GM19463 (cell line): Measurements from ENCODE around the gene PTPRG.

Experiments used
- ATAC-seq: cut with Tn5 transposase; IDR thresholded peaks from one replicate; pipeline ENCODE4 v1.9.1; 2021; ENCODE audit warnings: mild to moderate bottlenecking, moderate library complexity; ENCODE audit not compliant: unreplicated experiment

PTPRG gene

DNA sequence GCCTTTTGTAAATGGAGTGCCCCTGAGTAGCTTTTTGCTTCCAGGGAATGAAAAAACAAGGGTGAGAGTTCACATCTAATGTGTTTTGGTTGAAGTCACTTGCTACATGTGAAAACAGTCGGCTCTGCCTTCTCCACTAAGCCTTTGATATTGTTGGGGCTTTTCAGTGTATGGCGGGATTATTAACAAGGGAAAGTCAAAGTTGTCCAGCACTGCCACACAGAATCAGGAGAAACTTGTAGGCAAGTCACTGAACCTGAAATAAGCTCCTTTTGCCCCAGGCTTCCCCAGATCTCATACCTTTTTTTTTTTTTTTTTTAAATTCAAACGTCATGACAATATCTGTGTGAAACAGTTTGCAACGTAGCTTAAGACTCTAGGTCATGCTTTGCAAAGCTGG is 564.0 kb downstream of the PTPRG start:
- no peak for ATAC-seq

DNA sequence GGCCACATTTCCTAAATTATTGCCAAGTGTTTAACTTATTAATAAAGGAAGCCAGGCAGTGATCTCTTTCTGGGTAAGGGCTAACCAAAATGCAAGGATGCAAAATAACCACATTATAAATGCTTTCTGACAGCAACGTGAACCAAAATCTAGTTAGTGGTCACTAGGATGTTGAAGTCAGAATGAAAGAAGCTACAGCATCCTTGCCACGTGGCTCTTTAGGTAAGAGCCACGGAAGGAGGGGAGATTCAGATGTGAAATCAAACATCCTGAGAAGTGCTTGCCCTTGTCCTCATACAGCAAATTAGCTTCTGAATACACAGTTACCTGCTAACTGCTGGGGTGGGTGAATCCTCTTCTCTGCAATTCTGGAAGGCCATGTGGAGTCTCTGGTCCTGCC is 565.7 kb downstream of the PTPRG start:
- no peak for ATAC-seq

DNA sequence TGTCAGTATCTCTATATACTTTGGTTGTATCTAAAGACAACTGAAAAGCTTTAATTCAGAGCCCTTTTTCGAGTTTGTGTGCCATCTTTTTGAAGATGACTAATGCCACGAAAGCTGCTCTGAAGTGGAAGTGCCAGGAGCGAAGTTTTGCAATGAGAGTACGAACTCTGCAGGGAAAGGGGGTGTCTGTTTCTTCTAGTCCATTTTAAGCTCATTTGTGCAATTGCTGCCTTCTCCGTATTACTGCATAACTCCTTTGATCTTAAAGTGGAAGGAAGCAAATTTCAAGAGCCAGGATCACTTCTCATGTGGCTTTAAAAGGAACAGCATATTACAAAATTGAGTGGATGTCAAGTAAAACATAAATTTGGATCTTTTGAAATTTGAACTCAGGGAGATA is 566.7 kb downstream of the PTPRG start:
- no peak for ATAC-seq

DNA sequence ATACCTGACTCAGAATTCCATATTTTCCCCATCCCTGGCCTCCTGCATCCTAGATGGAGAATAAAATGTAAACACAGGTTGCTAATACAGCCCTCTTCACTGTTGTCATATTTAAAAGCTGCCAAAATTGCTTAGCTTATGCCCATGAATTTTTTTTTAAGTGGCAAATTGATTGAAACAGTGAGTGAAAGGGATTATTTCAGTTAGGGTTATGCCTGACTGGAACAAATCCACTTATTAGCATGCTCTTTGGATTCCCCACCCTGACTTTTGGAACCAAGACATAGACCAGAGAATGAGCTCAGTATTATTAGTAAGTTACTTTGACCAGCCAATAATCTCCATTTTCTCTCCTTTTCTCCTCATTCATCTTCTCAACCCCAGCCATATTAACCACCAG is 567.3 kb downstream of the PTPRG start:
- no peak for ATAC-seq

DNA sequence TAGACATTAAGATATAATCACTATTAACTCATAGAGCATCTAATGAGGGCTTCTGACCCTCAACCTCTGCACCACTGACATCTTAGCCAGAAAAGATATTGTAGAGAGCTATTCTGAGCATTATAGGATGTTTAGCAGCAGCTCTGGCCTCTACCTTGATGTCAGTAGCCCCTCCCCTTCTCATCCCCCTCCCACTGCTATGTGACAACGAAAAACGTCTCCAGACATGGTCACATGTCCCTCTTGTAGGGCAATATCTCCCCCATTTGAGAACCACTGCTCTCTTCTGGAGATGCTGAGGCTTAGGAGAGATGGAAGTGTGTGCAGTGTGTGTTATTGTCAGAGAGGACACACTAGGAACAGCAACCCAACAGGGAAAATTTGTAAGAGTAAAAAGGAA is 569.7 kb downstream of the PTPRG start:
- ATAC-seq, result no peak

DNA sequence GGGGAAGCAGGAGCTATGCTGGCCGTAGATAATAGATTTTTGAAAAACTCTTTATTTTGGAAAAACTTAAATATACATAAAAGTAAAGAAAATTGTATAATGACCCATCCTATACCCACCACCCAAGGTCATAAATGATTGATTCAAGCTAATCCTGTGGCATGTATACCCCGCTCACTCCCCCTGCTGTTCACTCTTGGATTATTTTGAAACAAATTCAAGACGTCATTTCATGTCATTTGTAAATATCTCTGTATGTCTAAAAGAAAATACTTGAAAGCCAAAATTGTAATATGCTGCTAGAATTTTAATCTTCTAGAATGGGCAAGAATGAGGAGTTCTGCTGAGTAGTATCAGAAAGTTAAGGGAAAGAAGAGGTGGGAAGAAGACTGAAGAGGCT is 570.2 kb downstream of the PTPRG start:
- ATAC-seq, result no peak

DNA sequence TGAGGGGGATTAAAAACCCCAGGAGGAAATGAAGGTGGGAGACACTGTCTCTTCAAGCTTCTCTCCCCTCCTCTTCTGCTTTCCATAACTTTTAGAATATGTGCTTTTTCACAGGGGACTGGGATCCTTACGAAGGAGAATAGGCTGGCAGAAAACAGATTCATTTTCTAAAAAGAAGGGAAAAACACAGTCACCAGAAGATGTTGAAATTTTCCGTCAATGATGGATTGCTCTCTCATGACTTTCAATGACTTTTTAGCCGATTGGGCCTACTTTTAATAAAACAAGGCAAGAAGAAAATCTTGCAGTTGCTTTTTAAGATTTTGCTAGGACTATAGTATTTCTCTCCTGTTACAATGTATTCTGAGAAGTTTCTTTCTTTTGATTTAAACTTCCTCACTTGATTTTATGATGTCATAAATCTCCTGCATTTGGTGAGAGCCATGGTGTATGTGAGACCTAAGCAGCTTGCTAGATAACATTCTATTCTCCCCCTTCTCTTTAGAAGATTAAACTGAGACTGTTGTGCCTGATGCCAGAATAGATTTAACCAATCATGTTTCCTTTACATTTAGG is 570.7 kb downstream of the PTPRG start:
- no peak for ATAC-seq

DNA sequence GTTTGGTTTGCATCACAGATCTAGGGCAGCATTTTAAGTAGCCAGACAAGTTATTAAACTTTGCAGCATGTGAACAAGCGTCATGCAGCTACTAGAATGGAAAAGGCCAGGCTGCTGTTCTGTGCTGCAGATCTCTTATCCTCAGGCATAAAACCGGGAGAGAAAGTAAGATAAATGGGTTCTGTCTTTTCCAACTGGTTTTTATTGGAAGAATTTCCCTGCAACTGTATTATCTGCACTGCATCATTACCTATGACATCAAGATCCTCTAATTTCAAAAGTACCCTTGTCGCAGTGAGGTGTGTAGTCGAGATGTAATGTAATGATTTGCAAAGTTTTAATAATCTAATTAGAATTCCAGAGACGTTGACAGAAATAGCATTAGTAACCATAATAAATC is 571.6 kb downstream of the PTPRG start:
- no peak for ATAC-seq

DNA sequence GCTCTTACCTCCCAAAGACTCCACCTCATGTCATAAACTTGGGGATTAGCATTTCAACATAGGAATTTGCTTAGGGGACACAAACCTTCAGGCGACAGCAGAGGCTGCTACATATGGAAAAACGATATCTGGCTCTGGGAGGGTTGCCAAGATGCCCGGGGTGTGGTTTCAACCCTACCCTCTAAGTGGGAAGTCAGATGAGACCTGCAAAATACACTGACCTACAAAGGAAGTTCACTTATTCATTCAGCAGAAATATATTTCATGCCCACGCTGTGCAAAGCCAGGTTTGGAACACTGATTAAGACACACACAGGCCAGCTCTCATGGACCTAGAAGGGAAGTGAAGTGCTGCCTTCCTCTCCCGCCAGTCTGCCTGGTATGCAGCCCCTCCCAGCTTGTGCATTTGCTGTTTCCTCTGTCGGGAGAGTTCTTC is 572.7 kb downstream of the PTPRG start:
- no peak for ATAC-seq

DNA sequence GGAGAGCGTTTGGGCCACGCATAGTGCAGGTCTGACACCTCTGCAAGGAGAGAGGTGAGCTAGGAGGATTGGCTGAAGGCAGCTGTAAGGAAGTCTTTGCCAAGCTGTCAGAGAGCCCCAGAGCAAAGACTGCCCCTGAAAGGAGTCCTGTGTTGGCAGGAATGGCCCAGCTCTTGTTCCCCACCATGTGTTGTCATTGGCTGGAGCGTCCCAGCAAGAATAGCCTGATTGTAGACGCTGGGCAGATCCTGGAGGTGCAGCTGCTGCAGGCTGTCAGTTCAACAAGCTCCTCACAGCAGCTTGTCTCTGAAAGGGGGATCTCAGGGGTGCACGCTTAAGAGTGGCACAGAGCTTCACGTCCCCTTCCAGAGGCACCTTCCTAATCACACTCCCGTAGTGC is 574.4 kb downstream of the PTPRG start:
- no peak for ATAC-seq

DNA sequence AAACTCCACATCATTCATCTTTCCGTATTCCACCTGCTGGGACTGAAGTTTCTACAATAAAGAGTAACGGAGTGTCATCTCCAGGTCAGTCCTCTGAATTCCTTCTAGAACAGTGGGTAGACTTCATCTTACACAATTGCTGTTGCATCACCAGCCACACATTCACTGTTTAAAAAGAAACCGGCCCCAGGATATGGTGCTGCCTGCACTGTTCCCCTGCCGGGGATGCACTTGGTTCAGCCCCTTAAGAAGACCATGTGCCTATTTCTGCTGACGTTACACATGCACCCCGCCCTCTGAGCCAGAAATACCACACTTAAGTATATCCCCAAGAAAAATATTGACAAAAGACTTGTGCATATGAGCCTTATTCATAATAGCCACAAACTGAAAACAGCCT is 578.6 kb downstream of the PTPRG start:
- ATAC-seq, result no peak

DNA sequence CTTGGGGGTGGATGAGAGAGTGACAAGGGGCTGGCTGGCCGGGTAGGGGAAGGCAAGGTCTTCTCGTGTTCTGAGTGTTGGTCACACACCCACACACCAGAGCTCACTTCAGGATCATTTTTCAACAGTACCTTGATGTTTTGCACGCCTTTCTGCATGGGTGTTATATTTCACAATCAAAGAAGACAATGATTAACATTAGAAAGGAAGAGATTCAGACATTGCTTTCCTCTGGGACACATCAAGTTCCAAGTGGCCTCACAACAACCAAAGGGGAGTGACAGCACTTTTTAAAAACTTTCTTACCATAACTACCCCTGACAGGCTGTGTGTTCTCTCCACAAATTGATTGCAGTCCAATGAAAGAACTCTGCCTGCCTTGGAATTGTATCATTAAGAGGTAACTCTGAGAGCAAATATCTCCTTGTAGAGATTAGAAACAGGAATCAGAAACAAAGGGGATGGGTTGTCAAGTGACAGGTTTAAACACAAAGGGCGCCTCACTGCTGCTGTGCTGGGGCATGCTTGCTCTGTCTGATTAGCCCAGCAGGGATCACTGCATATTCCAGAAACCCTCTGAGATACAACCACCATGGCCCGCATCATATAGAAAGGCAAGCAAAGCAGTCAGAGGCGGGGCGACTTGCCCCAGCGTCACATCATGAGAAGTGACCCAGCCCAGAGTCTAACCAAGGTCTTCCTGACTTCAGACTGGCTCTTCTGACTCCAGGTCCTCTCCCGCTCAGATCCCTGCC is 581.1 kb downstream of the PTPRG start:
- ATAC-seq, result no peak

DNA sequence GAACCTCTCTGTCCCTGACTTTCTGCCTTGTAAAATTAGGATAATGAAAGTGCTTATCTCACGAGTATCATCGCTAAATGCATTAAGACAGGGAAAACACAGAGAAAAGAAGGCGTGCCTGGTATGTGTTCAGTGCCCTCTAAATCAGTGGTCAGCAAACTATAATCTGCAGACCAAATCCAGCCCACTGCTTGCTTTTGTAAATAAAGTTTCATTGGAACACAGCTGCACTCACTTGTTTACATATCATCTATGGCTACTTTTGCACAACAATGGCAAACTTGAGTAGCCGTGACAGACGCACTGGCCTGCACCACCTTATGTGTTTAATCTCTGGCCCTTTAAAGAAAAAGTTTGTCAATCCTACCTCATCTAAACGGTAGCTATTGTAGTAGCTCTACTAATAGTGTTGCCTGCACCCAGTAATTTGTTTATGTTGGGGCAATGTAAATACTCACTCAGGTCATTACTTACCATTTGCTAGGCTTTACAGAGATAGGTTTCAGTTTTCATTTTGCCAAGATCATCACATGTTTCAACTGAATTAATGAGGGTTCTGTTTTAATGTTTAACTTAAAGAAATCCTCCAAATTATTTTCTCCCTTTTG is 582.6 kb downstream of the PTPRG start:
- peak; percentile 66 for ATAC-seq

DNA sequence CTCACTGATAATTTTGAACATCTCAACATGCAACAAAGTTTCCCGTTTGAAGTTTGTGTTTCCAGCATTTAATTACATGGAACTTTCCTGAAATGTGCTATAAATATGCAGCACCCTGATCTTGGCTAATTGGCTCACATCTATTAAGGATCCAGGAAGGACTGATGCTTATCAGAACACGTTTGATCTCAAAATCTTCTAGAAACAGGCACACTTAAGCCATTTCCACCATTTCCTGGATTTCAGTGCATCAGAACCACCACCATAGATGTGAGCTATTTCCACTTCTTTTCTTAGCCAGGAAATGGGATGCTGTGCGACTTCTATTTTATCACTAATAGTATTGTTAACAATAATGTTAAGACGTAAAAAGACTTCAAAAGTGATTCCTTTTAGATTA is 583.1 kb downstream of the PTPRG start:
- ATAC-seq, result no peak

DNA sequence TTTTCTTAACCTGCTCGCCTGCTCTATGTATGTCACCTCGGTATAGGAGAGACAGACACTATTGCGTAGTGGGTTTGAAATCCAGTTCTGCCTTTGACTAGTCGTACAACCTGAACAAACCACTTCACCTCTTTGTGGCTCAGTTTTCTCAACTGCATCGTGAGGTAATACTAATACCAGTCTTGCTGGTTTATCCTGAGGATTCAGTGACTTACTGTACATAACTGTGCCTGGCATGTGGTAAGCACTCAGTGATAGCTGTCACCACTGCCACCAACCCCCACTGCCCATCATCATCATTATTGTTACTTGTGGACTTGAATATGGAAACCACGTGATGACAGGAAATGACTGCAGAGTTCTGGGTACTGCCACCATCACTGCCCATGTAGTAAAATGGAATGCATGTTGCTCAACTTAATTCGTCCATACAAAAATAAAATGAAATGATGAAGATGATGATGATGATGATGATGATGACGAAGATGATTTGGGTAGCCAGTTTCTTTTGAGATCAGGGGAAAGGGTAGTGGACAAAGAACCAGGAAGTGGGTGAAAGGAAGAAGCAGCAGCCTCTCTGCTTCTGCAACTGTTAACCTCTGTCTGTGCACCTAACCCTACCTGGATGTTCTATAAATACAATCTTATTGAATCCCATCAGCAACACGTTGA is 583.9 kb downstream of the PTPRG start:
- ATAC-seq, result no peak

DNA sequence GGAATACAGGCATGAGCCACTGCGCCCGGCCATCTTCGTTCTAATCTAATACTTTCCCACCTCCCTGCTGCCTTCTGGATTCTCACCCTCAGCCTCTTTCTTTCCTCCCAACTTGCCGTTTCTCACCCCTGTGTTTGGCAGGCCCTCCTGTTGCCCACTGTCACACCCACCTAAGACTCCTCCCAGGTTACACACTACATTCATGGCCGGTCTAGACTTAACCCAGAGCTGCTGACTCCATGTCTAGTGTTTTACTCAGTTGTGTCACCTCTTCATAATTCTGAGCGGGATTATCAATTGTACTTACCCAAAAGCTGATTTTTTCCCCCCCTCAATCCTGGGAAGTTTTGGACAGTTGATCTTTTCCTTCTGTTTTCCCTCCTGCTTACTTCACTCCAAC is 588.2 kb downstream of the PTPRG start:
- ATAC-seq, result no peak

DNA sequence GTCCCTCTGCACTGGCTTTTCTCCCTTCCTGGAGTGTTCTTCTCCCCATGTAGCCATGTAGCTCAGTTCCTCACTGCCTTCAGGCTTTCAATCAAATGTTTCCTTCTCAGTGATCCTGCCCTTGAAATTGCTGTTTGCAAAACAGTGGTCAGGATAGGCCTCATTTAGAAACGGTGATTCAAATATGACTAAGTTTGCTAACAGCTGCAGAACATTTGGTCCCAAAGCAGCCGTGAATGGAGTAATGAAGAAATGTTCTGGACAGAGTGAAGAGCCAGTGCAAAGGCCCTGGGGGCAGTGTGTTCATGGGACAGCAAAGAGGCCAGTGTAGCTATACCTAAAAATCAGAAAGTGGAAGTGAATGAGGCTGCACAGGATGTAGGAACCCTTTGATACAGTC is 588.6 kb downstream of the PTPRG start:
- ATAC-seq, result no peak

DNA sequence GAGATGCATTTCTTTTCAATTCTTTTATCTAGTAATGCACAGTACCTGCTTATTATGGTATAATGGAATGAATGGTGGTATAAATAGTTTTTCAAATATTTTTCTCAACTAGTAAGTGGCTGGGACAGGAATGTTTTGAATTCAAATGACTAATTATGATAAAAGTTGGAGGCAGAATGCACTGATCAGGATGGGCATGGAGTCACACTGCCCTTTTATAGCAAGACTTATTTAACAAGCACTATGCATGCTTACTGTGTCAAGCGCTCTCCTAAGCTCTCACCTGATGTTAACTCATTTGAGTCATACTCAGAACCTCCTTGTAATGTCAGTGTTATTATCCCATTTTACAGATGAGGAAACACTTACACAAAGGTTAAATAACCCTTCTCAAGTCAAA is 590.2 kb downstream of the PTPRG start:
- no peak for ATAC-seq

DNA sequence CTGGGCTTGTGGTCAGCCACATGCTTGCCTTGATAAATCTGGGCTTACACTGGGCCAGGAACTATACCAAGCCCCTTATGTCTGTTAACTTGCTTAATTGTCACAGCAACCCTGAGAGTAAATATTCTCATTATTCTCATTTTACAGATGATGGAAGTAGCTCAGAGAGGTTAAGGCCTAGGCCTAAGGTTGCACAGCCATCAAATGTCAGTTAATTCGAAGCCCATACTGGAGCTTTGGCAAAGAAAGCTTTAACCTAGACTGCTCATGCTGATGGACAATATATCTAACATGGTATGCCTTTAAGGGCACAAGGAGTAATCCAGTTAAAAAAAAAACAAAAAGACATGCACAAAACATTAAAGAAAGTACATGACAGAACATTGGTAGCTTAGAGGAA is 591.9 kb downstream of the PTPRG start:
- no peak for ATAC-seq

DNA sequence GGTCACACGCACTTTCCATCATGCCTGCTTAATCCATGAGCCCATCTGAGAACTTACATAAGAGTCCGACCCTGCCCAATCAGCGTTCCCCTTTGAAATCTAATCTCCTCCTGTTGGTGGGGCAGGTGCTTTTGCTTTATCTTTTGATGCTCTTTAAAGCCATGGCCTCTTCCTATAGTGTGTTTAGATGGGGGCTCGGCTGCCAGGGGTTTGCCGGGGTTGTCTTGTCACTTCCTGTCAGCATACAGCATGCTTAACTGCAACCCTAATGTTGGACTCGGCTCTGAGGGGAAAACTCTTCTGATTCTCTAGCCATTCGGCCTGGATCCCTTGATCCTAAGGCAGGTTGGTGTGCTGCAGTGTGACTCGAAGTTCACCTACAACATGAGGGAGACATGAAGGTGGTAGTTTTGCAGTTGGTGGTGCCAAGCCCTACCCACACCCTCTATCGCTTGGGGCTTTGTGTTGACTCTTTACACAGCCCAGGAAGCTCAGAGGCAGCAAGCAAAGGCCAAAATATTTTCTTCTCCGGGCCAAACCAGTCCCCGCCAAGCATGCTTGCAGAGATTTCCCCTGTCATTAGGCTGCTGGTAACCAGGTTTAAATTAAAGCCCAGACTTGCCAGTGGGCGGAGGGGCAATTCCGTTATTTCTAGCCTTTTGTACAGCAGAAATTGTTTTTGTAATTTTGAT is 593.2 kb downstream of the PTPRG start:
- ATAC-seq, result no peak

DNA sequence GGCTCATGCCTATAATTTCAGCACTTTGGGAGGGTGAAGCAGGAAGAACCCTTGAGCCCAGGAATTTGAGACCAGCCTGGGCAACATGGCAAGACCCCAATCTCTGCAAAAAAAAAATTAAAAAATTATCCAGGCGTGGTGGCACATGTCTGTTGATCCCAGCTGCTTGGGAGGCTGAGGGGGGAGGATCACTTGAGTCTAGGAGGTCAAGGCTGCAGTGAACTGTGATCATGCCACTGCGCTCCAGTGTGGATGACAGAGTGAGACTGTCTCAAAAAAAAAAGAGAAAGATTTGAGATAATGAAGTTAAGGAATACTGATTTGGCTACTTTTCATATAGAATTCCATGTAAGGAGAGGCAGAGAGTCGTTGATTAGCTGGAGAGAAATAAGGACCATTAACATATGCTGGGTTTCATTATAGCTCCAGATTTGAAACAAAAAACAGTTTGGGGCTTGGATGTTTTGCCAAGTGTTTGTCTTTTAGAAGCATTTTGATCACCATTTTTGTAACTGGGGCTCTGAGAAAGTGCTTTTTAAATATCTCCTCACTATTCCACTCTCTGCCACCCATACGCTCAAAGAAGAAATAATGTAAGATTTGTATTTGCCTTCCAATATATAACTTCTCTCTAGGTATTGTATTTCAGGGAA is 597.8 kb downstream of the PTPRG start:
- ATAC-seq, result no peak
